ENCODE data around the gene ACD.
A peak's percentile ranks its signal among the peaks of the same experiment; 100 is the strongest.

Gene ACD

DNA sequence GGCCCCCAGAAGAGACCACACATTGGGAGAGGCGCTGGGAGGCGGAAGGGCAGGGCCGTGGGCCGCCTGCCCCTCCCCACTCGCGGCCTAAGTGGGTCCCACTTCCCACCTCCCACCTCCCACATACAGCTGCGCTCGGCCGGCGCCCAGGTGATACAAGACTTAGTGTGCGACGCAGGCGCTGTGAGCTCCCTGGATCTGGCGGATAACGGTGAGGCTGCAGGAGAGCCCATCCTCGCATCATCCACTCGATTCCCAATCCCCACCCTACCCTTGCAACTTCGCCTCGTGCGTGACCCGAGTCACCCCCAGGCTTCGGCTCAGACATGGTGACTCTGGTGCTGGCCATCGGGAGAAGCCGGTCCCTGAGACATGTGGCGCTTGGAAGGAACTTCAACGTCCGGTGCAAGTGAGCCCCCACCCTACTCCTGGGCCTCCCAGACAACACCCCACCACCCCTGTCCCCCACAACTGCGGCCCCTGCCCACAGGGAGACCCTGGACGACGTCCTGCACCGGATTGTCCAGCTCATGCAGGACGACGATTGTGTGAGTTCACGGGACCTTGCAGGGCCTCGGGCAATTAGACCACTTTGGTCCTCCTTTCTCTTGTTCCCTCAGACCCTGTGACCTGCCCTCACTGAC is 11.2 kb downstream of the ACD start:
- H3K9me3 Mint-ChIP-seq = no peaks in the 10 kb centered on the region
- ATAC-seq (no peak), DNase-seq (ENCODE audit: low spot score in 2 of 2) (no peak)
- peaks cover 23% of the 10 kb centered on the region for H3K4me1 Mint-ChIP-seq
- H3K4me3 Mint-ChIP-seq = no peak overlapping the region
- peaks cover 53% of the 10 kb centered on the region for H3K36me3 Mint-ChIP-seq
- no peak overlapping the region for H3K27ac Mint-ChIP-seq

DNA sequence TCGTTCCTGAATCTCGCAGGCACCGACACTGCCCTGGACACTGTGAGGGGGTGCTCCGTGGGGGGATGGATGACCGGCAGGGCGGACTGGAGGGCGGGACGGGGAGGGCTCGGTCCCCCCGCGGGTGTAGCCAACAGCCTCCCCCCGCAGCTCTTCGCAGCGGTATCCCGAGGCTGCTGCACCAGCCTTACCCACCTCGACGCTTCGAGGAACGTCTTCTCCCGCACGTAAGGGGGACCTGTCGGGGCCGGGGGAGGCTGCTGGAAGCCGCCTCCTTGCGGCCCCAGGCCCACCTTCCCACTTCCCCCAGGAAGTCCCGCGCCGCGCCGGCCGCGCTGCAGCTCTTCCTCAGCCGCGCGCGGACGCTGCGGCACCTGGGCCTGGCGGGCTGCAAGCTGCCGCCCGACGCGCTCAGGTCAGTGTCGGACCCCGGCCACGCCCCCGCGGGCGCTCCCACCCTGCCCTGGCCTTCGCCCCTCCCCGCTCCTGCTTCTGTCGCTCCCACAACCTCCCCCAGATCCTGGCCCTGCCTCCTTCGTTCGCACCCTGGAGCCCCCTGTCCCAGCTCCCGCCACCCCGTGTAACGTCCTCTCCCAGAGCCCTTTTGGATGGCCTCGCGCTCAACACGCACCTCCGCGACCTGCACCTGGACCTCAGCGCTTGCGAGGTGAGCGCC is 11.8 kb downstream of the ACD start:
- no peak overlapping the region for H3K4me3 Mint-ChIP-seq
- H3K27ac Mint-ChIP-seq = no peak overlapping the region
- ATAC-seq (no peak), DNase-seq (ENCODE audit: low spot score in 2 of 2) (no peak)
- H3K36me3 Mint-ChIP-seq = peaks cover 49% of the 10 kb centered on the region
- H3K9me3 Mint-ChIP-seq = no peaks in the 10 kb centered on the region
- peaks cover 23% of the 10 kb centered on the region for H3K4me1 Mint-ChIP-seq

DNA sequence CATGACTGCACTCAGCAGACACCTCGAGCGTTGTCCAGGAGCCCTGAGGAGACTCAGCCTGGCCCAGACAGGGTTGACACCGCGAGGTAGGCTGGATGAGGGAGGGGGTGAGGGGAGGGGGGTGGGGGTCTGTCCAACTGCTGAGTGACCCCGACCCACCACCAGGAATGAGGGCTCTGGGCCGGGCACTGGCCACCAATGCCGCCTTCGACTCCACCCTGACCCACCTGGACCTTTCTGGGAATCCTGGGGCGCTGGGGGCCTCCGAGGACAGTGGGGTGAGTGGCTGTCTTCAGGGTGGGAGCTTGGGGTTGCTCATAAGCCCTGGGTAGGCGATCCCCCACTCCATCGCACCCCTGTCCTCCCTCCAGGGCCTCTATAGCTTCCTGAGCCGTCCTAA is 12.4 kb downstream of the ACD start:
- DNase-seq (ENCODE audit: low spot score in 2 of 2) = no peak
- H3K27ac Mint-ChIP-seq = peak overlapping the region; percentile 79
- no peaks in the 10 kb centered on the region for H3K9me3 Mint-ChIP-seq
- peaks cover 23% of the 10 kb centered on the region for H3K4me1 Mint-ChIP-seq
- peaks cover 49% of the 10 kb centered on the region for H3K36me3 Mint-ChIP-seq
- no peak for ATAC-seq
- no peak overlapping the region for H3K4me3 Mint-ChIP-seq

DNA sequence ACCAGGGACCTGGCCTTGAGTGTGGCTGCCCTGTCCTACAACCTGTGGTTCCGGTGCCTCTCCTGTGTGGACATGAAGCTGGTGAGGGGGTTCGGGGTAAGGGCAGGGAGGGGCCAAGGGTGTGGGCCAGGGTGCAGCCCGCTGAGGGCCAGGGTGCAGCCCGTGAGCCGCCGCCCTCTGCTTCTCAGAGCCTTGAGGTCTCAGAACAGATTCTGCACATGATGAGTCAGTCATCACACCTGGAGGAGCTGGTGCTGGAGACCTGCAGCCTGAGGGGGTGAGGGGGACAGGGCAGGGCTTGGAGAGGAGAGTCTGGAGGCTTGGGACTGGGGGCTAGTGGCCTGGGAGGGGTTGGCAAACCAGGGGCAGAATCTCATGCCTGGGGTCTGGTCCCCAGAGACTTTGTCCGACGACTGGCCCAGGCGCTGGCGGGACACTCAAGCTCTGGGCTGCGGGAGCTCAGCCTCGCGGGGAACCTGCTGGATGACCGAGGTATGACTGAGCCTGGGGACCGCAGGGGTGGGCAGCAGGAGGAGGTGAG is 12.9 kb downstream of the ACD start:
- H3K9me3 Mint-ChIP-seq = no peaks in the 10 kb centered on the region
- peaks cover 45% of the 10 kb centered on the region for H3K36me3 Mint-ChIP-seq
- DNase-seq (ENCODE audit: low spot score in 2 of 2) (no peak), ATAC-seq (no peak)
- H3K4me1 Mint-ChIP-seq = peaks cover 23% of the 10 kb centered on the region
- H3K4me3 Mint-ChIP-seq = peak overlapping the region; percentile 74
- peak overlapping the region; percentile 79 for H3K27ac Mint-ChIP-seq

DNA sequence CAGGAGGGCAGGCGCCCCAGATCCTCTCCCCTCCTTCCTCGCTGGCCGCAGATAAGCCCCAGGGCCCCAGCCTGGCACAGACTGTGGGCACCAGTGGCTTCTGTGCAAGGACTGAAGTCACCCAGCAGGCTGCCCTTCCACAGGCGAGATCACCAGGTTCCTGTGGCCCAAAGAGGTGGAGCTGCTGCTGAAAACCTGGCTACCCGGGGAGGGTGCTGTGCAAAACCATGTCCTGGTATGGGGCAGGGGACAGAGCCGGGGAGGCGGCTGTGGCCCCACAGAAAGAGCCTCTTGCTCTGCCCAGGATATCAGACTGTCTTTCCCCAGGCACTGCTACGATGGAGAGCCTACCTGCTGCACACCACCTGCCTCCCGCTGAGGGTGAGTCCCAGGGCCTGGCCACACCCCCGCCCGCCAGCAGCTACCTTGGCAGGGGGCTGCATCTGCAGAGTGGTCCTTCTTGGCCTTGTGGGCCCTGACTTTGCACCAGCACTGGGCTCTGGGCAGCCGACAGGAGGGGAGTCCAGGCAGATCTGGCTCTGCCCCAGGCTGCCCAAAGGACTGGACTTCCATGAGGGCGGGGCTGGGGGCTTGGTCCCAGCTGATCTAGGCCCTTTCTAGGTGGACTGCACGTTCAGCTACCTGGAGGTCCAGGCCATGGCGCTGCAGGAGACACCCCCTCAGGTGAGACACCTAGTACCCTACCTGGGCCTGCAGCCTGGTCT is 14.5 kb downstream of the ACD start:
- Mint-ChIP-seq H3K4me1 (peaks cover 19% of the 10 kb centered on the region), H3K36me3 (peaks cover 29% of the 10 kb centered on the region), H3K9me3 (no peaks in the 10 kb centered on the region)

DNA sequence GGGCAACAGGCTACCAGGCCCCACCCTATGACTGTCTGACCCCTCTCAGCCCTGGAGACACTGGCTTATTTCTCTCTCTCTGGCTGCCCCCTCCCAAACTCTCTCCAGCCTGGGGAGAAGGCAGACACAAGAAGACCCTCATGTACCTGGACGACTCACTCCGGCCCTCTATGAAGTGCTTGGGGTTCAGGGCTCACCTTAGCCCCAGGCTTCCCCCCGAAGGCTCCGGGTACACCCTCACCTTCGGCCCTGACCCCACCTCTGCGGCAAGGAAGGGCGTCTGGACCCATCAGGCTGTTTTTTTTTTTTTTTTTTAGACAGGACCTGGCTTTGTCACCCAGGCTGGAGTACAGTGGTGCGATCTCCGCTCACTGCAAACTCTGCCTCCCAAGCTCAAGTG is 16.0 kb downstream of the ACD start:
- Mint-ChIP-seq H3K36me3 (peaks cover 25% of the 10 kb centered on the region), H3K27ac (peak overlapping the region; percentile 86), H3K4me1 (peaks cover 15% of the 10 kb centered on the region), H3K4me3 (peak overlapping the region; percentile 74), H3K9me3 (no peaks in the 10 kb centered on the region)
- ATAC-seq (no peak), DNase-seq (ENCODE audit: low spot score in 2 of 2) (no peak)

More for the DNA sequence above, 14.5 kb downstream of the ACD start:
- peak overlapping the region; percentile 86 for H3K27ac Mint-ChIP-seq
- DNase-seq (ENCODE audit: low spot score in 2 of 2) (no peak), ATAC-seq (peak; percentile 50)
- peak overlapping the region; percentile 74 for H3K4me3 Mint-ChIP-seq

DNA sequence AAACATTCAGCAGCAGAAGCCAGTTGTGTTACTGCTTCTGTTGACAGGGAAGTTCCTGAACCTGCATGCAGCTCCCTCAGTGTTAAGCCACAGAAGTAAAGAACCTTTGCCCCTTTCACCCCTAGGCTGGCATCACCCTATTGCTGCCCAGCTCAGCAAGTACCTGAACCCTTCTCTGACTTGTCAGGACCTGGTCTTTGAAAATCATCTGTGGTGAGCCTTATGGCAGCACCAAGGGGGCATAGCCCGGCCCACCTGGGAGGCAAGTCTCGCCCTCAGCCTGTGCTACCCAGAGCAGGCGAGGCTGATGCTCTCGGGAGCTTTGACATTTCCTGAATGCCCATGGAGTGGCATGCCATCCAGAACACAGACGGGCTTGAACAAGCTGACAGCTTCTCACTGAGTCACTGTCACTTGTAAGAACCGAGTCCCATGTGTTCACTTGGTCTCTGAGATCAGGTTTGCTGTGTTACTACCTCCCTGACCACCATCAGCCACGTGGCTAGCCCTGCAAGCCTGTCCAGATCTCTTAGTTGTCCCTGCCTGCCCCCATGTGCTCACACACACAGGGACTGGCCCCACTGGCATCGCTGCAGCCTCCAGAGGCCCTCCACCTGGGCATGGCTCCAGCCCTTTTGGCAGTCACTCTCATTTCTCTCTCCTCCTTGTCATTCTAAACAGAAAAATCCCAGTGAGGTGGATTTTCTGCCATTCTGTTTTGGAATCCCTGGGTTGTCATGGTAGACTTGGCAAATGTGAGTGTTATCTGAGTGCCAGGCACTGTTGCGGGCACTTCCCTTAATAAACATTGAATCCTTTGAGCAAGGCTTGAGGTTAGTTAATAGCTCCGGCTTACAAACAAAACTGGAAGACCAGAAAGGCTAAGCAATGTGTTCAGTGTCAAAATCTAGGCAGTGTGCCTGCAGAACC is 18.0 kb downstream of the ACD start:
- Mint-ChIP-seq H3K4me3 (no peak overlapping the region), H3K27ac (no peak overlapping the region), H3K9me3 (no peaks in the 10 kb centered on the region), H3K36me3 (peaks cover 36% of the 10 kb centered on the region), H3K4me1 (peaks cover 13% of the 10 kb centered on the region)
- DNase-seq (ENCODE audit: low spot score in 2 of 2) = no peak
- ATAC-seq = no peak

DNA sequence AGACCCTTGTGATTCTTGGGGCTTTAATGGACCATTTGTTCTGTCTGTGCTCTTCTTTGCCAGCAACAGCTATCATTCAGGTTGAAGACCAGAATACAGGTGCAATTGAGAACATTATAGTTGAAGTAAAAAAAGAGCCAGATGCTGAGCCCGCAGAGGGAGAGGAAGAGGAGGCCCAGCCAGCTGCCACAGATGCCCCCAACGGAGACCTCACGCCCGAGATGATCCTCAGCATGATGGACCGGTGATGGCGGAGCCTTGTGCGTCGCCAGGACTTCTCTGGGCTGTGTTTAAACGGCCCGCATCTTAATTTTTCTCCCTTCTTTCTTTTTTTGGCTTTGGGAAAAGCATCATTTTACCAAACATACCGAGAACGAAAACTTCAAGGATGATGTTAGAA is 22.4 kb downstream of the ACD start:
- DNase-seq (ENCODE audit: low spot score in 2 of 2) (no peak), ATAC-seq (no peak)
- H3K4me1 Mint-ChIP-seq = no peaks in the 10 kb centered on the region
- no peaks in the 10 kb centered on the region for H3K9me3 Mint-ChIP-seq
- no peak overlapping the region for H3K4me3 Mint-ChIP-seq
- H3K27ac Mint-ChIP-seq = no peak overlapping the region
- peaks cover 75% of the 10 kb centered on the region for H3K36me3 Mint-ChIP-seq

DNA sequence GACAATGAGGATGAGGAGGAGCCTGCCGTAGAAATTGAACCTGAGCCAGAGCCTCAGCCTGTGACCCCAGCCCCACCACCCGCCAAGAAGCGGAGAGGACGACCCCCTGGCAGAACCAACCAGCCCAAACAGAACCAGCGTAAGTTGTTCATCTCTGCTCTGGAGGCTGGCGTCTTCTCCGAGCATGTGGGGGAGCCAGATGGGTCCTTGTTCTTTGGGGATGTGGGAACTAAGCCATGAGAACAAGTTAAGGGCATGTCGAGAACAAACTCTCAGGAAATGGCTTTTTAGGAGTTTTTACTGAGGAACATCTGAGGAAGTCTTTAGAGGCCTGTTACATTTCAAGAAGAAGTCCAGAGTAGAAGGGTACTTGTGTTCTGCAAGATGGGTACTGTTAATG is 23.3 kb downstream of the ACD start:
- ATAC-seq (no peak), DNase-seq (ENCODE audit: low spot score in 2 of 2) (no peak)
- Mint-ChIP-seq H3K36me3 (peaks cover 84% of the 10 kb centered on the region), H3K27ac (peak overlapping the region; percentile 64), H3K4me1 (no peaks in the 10 kb centered on the region), H3K9me3 (no peaks in the 10 kb centered on the region), H3K4me3 (no peak overlapping the region)

DNA sequence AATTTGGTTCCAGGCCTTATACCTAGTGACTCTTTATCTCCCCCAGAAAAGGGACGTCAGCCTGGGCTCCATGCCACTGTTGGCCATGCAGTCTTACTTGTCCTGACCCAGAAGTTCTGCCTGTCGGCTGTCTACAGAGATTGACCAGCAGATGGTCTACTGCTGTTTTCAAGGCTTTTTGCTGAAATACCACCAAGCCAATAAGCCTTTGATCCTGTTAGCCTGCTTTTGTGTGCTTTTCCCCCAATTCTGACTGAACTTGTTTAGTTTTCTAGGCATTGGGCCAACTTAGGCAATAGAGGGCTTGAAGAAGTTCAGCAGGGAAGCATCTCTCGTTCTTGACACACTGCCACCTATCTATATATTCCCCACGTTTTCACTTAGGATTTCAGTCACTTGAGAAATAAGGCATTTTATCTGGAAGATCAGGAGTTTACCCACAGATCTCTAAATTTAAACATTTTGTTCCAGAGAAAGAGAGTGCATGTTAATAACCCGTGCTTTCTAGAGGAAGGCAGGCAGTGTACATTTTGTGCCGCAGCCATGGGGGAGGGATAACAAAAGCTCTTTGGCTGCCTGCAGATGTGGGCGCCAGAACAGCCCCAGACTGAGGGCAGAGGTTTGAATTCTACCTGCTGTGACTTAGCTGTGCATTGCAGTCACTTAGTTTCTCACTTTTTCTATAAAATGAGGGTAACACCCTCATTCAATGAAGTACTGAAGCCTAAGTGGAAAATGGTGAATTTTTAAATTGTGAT is 27.5 kb downstream of the ACD start:
- Mint-ChIP-seq H3K4me3 (no peak overlapping the region), H3K9me3 (no peaks in the 10 kb centered on the region), H3K36me3 (peaks cover 100% of the 10 kb centered on the region), H3K4me1 (no peaks in the 10 kb centered on the region), H3K27ac (peak overlapping the region; percentile 9)
- no peak for DNase-seq (ENCODE audit: low spot score in 2 of 2)
- no peak for ATAC-seq

DNA sequence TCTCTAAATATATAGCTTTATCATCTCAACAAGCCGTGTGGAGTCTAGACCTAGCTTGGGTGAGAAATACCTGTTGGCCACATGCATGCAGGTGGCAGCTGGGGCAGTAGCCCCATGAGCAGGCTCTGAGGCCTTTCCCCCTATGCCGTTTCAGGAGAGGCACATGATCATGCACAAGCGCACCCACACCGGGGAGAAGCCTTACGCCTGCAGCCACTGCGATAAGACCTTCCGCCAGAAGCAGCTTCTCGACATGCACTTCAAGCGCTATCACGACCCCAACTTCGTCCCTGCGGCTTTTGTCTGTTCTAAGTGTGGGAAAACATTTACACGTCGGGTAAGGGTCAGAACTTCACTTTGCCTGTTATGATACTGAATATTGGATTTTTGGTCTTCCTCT is 31.8 kb downstream of the ACD start:
- DNase-seq (ENCODE audit: low spot score in 2 of 2) (no peak), ATAC-seq (no peak)
- Mint-ChIP-seq H3K36me3 (peaks cover 100% of the 10 kb centered on the region), H3K9me3 (no peaks in the 10 kb centered on the region), H3K27ac (no peak overlapping the region), H3K4me3 (no peak overlapping the region), H3K4me1 (no peaks in the 10 kb centered on the region)

DNA sequence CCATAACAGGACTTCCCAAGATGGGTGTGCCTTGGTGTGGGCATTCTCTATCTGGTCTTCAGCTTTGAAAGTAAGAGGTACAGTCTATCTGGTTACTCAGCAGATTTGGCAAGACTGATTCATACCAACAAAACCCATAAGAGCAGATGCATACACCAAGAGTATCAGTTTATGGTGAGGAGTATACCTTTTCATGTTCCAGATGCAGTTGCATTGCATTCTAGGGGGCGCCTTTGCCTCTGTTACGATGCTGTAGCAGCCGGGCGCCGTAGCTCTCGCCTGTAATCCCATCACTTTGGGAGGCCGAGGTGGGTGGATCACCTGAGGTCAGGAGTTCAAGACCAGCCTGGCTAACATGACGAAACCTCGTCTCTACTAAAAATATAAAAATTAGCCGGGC is 46.3 kb downstream of the ACD start:
- Mint-ChIP-seq H3K9me3 (no peaks in the 10 kb centered on the region), H3K36me3 (peaks cover 81% of the 10 kb centered on the region), H3K4me1 (no peaks in the 10 kb centered on the region), H3K27ac (no peak overlapping the region), H3K4me3 (no peak overlapping the region)
- DNase-seq (ENCODE audit: low spot score in 2 of 2) (no peak), ATAC-seq (peak; percentile 34)

DNA sequence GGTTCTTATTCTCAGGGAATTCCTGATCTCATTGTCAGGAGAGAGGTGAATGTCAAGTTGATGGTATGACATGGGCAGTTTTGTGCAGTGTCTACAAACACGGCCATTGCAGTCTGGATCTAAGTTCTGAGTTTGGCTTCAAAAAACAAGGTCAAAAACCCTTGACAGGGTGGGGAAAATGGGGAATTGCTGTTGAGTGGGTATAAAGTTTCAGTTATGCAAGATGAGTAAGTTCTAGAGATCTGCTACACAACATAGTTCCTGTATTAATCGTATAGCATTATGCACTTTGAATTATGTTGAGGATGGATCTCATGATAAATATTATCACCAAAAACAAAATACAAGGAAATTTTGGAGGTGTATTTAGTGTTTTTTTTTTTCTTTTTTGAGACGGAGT is 51.7 kb downstream of the ACD start:
- Mint-ChIP-seq H3K27ac (no peak overlapping the region), H3K4me1 (peaks cover 19% of the 10 kb centered on the region), H3K36me3 (peaks cover 31% of the 10 kb centered on the region), H3K4me3 (no peak overlapping the region), H3K9me3 (no peaks in the 10 kb centered on the region)
- ATAC-seq (peak; percentile 71), DNase-seq (ENCODE audit: low spot score in 2 of 2) (no peak)
